H9 (cell line): Measurements from ENCODE around the gene DOCK10. TPM values are rescaled to one million over a fixed set of nuclear protein-coding genes. Genes with fewer than 3 reads are reported as not detected.

Experiments
- DNase-seq: peaks from one replicate; pipeline ENCODE4 v3.0.0-alpha.2; 2017
- H2AFZ ChIP-seq: one replicate; pipeline ENCODE4 v1.6.1; 2013; ENCODE audit warnings: mild to moderate bottlenecking, low read length, control low read depth, moderate library complexity
- H2AK5ac ChIP-seq: 2 replicates; pipeline ENCODE4 v1.6.1; 2013; ENCODE audit warnings: low read length, control low read depth, mixed read lengths; ENCODE audit not compliant: insufficient read length
- H2BK120ac ChIP-seq: one replicate; pipeline ENCODE4 v1.6.1; 2013; ENCODE audit warnings: low read depth, mild to moderate bottlenecking, low read length, control low read depth, inconsistent platforms; ENCODE audit not compliant: poor library complexity, severe bottlenecking
- H2BK12ac ChIP-seq: 2 replicates; pipeline ENCODE4 v1.6.1; 2013; ENCODE audit warnings: low read length, control low read depth, mixed read lengths, low read depth; ENCODE audit not compliant: insufficient read length
- H2BK15ac ChIP-seq: 2 replicates; pipeline ENCODE4 v1.6.1; 2013; ENCODE audit warnings: low read depth, low read length, control low read depth
- H2BK20ac ChIP-seq: one replicate; pipeline ENCODE4 v1.6.1; 2013; ENCODE audit warnings: low read depth, mild to moderate bottlenecking, low read length, control low read depth, inconsistent platforms; ENCODE audit not compliant: poor library complexity, severe bottlenecking
- H2BK5ac ChIP-seq: 2 replicates; pipeline ENCODE4 v1.6.1; 2013; ENCODE audit warnings: low read length, control low read depth, mixed read lengths; ENCODE audit not compliant: insufficient read length
- H3K14ac ChIP-seq: 2 replicates; pipeline ENCODE4 v1.6.1; 2013; ENCODE audit warnings: low read length, control low read depth; ENCODE audit not compliant: insufficient read depth
- H3K18ac ChIP-seq: 2 replicates; pipeline ENCODE4 v1.6.1; 2013; ENCODE audit warnings: low read depth, mild to moderate bottlenecking, mixed read lengths, low read length, control low read depth; ENCODE audit not compliant: insufficient read length
- H3K23ac ChIP-seq: 2 replicates; pipeline ENCODE4 v1.6.1; 2013; ENCODE audit warnings: low read length, control low read depth, mixed read lengths, low read depth; ENCODE audit not compliant: insufficient read length
- H3K23me2 ChIP-seq: 2 replicates; pipeline ENCODE4 v1.6.1; 2013; ENCODE audit warnings: low read depth, mild to moderate bottlenecking, mixed read lengths, low read length, control low read depth; ENCODE audit not compliant: insufficient read length, poor library complexity, severe bottlenecking
- H3K27ac ChIP-seq: 2 replicates; pipeline ENCODE4 v1.5.1; 2013; ENCODE audit warnings: low read length, control low read depth, mixed read lengths, low read depth; ENCODE audit not compliant: insufficient read length
- H3K27me3 ChIP-seq: 2 replicates; pipeline ENCODE4 v1.6.1; 2013; ENCODE audit warnings: low read length, control low read depth, inconsistent platforms; ENCODE audit not compliant: insufficient read depth
- H3K4ac ChIP-seq: 2 replicates; pipeline ENCODE4 v1.6.1; 2013; ENCODE audit warnings: low read depth, mild to moderate bottlenecking, control low read depth, inconsistent platforms, low read length, moderate library complexity
- H3K4me1 ChIP-seq: 2 replicates; pipeline ENCODE4 v1.6.1; 2013; ENCODE audit warnings: low read length, control low read depth, inconsistent platforms; ENCODE audit not compliant: insufficient read depth
- H3K4me2 ChIP-seq: 2 replicates; pipeline ENCODE4 v1.6.1; 2013; ENCODE audit warnings: low read length, control low read depth, mixed read lengths; ENCODE audit not compliant: insufficient read length, insufficient read depth
- H3K56ac ChIP-seq: 2 replicates; pipeline ENCODE4 v1.6.1; 2013; ENCODE audit warnings: low read depth, mild to moderate bottlenecking, mixed read lengths, low read length, control low read depth; ENCODE audit not compliant: insufficient read length
- H3K79me1 ChIP-seq: 2 replicates; pipeline ENCODE4 v1.6.1; 2013; ENCODE audit warnings: low read depth, mild to moderate bottlenecking, moderate library complexity, low read length, control low read depth, inconsistent platforms; ENCODE audit not compliant: insufficient read depth, poor library complexity, severe bottlenecking
- H3K79me2 ChIP-seq: 2 replicates; pipeline ENCODE4 v1.6.1; 2013; ENCODE audit warnings: low read length, control low read depth, inconsistent platforms; ENCODE audit not compliant: insufficient read depth
- H3K9ac ChIP-seq: 2 replicates; pipeline ENCODE4 v1.6.1; 2013; ENCODE audit warnings: low read length, control low read depth, mixed read lengths; ENCODE audit not compliant: insufficient read length; ENCODE audit errors: extremely low read depth
- H3K9me3 ChIP-seq: one replicate; pipeline ENCODE4 v1.6.1; 2013; ENCODE audit warnings: low read depth, low read length, inconsistent platforms; ENCODE audit not compliant: control insufficient read depth
- H3T11ph ChIP-seq: one replicate; pipeline ENCODE4 v1.6.1; 2013; ENCODE audit warnings: mild to moderate bottlenecking, low read length, control low read depth, inconsistent platforms
- H4K20me1 ChIP-seq: one replicate; pipeline ENCODE4 v1.6.1; 2013; ENCODE audit not compliant: control insufficient read depth, insufficient read length, insufficient read depth
- H4K5ac ChIP-seq: 2 replicates; pipeline ENCODE4 v1.6.1; 2013; ENCODE audit warnings: low read depth, mild to moderate bottlenecking, mixed read lengths, low read length, control low read depth; ENCODE audit not compliant: insufficient read length
- H4K8ac ChIP-seq: replicated peaks from 2 replicates; pipeline ENCODE4 v1.6.1; 2013; ENCODE audit warnings: low read length, control low read depth, mixed read lengths, low read depth; ENCODE audit not compliant: insufficient read length
- H4K91ac ChIP-seq: 2 replicates; pipeline ENCODE4 v1.6.1; 2013; ENCODE audit warnings: low read depth, mild to moderate bottlenecking, moderate library complexity, mixed read lengths, low read length, control low read depth; ENCODE audit not compliant: insufficient read length
- H3K27ac Mint-ChIP-seq, 3 experiments: 2 replicates in 2 of 3; 3 replicates in 1 of 3; pipeline ENCODE4 v1.8.0; 2020 to 2021; ENCODE audit warnings: mixed read lengths in 3 of 3, mild to moderate bottlenecking in 1 of 3, moderate library complexity in 1 of 3
- H3K27me3 Mint-ChIP-seq: 2 replicates; pipeline ENCODE4 v1.8.0; 2021; ENCODE audit warnings: low read depth, mild to moderate bottlenecking, moderate library complexity, mixed read lengths
- H3K36me3 Mint-ChIP-seq, 3 experiments: 2 replicates in 2 of 3; 3 replicates in 1 of 3; pipeline ENCODE4 v1.8.0; 2020 to 2021; ENCODE audit warnings: low read depth in 3 of 3, mixed read lengths in 3 of 3; ENCODE audit not compliant: insufficient read depth in 1 of 3
- H3K4me1 Mint-ChIP-seq, 2 experiments: 2 replicates each; pipeline ENCODE4 v1.8.0; 2020; ENCODE audit warnings: mixed read lengths in 2 of 2
- H3K4me3 Mint-ChIP-seq, 2 experiments: 2 replicates in 1 of 2; 3 replicates in 1 of 2; pipeline ENCODE4 v1.8.0; 2020 to 2021; ENCODE audit warnings: mild to moderate bottlenecking in 2 of 2, mixed read lengths in 2 of 2, moderate library complexity in 1 of 2
- H3K9me3 Mint-ChIP-seq, 2 experiments: 2 replicates in 1 of 2; 3 replicates in 1 of 2; pipeline ENCODE4 v1.8.0; 2020; ENCODE audit warnings: mild to moderate bottlenecking in 2 of 2, mixed read lengths in 2 of 2, moderate library complexity in 1 of 2
- CTCF ChIP-seq: fragments of 200-600 bp; sonication (generic); conservative IDR thresholded peaks from 3 replicates; pipeline ENCODE4 v1.8.0; 2021; ENCODE audit warnings: antibody characterized with exemption, mild to moderate bottlenecking
- WGBS: extraction: QIAGEN DNeasy Blood & Tissue Kit; methylation state at CpG from one replicate; pipeline ENCODE4 v1.1.7; 2013; ENCODE audit warnings: missing lambda C conversion rate, low lambda C conversion rate, mixed read lengths; ENCODE audit not compliant: insufficient read length; ENCODE audit errors: extremely low coverage; 5-methylcytosine and 5-hydroxymethylcytosine counted together
- total RNA-seq: library from RNA; stranded (reverse); gene quantifications from 2 replicates; pipeline ENCODE4 v1.2.1, GENCODE V29; 2021

The DOCK10 gene
- total RNA-seq, 1 experiment from 2014 or later: 0.79 TPM

- no peak overlapping the region for H3K4ac ChIP-seq
- Mint-ChIP-seq H3K27me3 (no peaks in the 10 kb centered on the region), H3K27ac (no peak overlapping the region), H3K4me1 (no peaks in the 10 kb centered on the region), H3K36me3 (no peaks in the 10 kb centered on the region), H3K4me3 (no peak overlapping the region), H3K9me3 (no peaks in the 10 kb centered on the region)
- H4K20me1 ChIP-seq: no peaks in the 10 kb centered on the region
- no CpG with 5 or more reads among the region's 4 CpGs for WGBS
- no peak overlapping the region for H3K14ac ChIP-seq
- no peak overlapping the region for H4K91ac ChIP-seq
- H2BK5ac ChIP-seq: no peak overlapping the region
- H3K4me1 ChIP-seq: no peaks in the 10 kb centered on the region; the same call in 1 of the 2 replicates
- H2BK12ac ChIP-seq: no peak overlapping the region
- TF ChIP-seq CTCF: no peak
- DNase-seq: no peak
- no peak overlapping the region for H3K4me2 ChIP-seq
- H3K9ac ChIP-seq: no peak overlapping the region
- H2BK20ac ChIP-seq: no peak overlapping the region
- H3K23ac ChIP-seq: no peak overlapping the region
- no peak overlapping the region for H3K27ac ChIP-seq
- H2AFZ ChIP-seq: no peak overlapping the region
- no peak overlapping the region for H4K8ac ChIP-seq
- H3K56ac ChIP-seq: no peak overlapping the region
- H3K9me3 ChIP-seq: no peaks in the 10 kb centered on the region
- H3K27me3 ChIP-seq: no peaks in the 10 kb centered on the region
- H2BK15ac ChIP-seq: no peak overlapping the region
- no peak overlapping the region for H3K18ac ChIP-seq
- H3K79me1 ChIP-seq: no peaks in the 10 kb centered on the region
- H2BK120ac ChIP-seq: no peak overlapping the region
- no peak overlapping the region for H2AK5ac ChIP-seq
- H3K79me2 ChIP-seq: no peaks in the 10 kb centered on the region
- H3T11ph ChIP-seq: no peak overlapping the region
- H3K23me2 ChIP-seq: no peaks in the 10 kb centered on the region
- no peak overlapping the region for H4K5ac ChIP-seq
These were observed 44.2 kb upstream of the DOCK10 start for GRCh38 chr2:225086439-225086838.
